ENCODE data around the gene SLAMF7.

DNA sequence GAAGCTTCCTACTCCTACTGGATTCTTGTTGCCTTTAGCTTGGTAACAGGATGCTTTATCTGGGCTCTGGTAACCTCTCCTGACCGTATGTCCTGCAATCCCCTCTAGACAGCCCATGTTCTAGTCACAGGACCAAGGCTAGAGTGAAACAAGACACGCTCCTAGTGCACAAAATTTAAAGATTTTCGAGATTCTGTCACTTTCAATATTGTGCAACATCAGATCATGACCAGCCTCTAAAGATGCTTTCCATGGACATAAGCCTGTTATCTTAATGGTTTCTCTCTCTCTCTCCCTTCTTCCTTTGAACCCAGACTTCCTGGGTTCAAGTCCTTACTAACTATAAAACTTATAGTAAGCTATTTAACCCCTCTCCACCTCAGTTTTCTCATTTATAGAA is 55.3 kb downstream of the SLAMF7 start:
- TF ChIP-seq, protein P1, sequence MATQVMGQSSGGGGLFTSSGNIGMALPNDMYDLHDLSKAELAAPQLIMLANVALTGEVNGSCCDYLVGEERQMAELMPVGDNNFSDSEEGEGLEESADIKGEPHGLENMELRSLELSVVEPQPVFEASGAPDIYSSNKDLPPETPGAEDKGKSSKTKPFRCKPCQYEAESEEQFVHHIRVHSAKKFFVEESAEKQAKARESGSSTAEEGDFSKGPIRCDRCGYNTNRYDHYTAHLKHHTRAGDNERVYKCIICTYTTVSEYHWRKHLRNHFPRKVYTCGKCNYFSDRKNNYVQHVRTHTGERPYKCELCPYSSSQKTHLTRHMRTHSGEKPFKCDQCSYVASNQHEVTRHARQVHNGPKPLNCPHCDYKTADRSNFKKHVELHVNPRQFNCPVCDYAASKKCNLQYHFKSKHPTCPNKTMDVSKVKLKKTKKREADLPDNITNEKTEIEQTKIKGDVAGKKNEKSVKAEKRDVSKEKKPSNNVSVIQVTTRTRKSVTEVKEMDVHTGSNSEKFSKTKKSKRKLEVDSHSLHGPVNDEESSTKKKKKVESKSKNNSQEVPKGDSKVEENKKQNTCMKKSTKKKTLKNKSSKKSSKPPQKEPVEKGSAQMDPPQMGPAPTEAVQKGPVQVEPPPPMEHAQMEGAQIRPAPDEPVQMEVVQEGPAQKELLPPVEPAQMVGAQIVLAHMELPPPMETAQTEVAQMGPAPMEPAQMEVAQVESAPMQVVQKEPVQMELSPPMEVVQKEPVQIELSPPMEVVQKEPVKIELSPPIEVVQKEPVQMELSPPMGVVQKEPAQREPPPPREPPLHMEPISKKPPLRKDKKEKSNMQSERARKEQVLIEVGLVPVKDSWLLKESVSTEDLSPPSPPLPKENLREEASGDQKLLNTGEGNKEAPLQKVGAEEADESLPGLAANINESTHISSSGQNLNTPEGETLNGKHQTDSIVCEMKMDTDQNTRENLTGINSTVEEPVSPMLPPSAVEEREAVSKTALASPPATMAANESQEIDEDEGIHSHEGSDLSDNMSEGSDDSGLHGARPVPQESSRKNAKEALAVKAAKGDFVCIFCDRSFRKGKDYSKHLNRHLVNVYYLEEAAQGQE (IDR thresholded peaks at IDR 0.05; ENCODE audit: unreplicated experiment) = no peak
- TF ChIP-seq, protein P2, sequence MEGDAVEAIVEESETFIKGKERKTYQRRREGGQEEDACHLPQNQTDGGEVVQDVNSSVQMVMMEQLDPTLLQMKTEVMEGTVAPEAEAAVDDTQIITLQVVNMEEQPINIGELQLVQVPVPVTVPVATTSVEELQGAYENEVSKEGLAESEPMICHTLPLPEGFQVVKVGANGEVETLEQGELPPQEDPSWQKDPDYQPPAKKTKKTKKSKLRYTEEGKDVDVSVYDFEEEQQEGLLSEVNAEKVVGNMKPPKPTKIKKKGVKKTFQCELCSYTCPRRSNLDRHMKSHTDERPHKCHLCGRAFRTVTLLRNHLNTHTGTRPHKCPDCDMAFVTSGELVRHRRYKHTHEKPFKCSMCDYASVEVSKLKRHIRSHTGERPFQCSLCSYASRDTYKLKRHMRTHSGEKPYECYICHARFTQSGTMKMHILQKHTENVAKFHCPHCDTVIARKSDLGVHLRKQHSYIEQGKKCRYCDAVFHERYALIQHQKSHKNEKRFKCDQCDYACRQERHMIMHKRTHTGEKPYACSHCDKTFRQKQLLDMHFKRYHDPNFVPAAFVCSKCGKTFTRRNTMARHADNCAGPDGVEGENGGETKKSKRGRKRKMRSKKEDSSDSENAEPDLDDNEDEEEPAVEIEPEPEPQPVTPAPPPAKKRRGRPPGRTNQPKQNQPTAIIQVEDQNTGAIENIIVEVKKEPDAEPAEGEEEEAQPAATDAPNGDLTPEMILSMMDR (conservative IDR thresholded peaks at IDR 0.05; ENCODE audit: low read depth in 2 of 2) = no peak
- TF ChIP-seq EZH2phosphoT487 (IDR thresholded peaks at IDR 0.05; ENCODE audit: unreplicated experiment) (no peak), NANOG (IDR thresholded peaks at IDR 0.05; ENCODE audit: borderline replicate concordance) (no peak), STAT1 (IDR thresholded peaks at IDR 0.05; ENCODE audit: unreplicated experiment) (no peak), POLR2AphosphoS5 (IDR thresholded peaks at IDR 0.05; ENCODE audit: low read depth) (no peak), EZH2 (IDR thresholded peaks at IDR 0.05; ENCODE audit: low read depth, unreplicated experiment) (no peak), JUNB (IDR thresholded peaks at IDR 0.05; ENCODE audit: unreplicated experiment) (no peak)
- TF ChIP-seq, protein P3, sequence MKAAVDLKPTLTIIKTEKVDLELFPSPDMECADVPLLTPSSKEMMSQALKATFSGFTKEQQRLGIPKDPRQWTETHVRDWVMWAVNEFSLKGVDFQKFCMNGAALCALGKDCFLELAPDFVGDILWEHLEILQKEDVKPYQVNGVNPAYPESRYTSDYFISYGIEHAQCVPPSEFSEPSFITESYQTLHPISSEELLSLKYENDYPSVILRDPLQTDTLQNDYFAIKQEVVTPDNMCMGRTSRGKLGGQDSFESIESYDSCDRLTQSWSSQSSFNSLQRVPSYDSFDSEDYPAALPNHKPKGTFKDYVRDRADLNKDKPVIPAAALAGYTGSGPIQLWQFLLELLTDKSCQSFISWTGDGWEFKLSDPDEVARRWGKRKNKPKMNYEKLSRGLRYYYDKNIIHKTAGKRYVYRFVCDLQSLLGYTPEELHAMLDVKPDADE (IDR thresholded peaks at IDR 0.05) = no peak
